ENCODE data around the gene SNX1.

Gene SNX1

DNA sequence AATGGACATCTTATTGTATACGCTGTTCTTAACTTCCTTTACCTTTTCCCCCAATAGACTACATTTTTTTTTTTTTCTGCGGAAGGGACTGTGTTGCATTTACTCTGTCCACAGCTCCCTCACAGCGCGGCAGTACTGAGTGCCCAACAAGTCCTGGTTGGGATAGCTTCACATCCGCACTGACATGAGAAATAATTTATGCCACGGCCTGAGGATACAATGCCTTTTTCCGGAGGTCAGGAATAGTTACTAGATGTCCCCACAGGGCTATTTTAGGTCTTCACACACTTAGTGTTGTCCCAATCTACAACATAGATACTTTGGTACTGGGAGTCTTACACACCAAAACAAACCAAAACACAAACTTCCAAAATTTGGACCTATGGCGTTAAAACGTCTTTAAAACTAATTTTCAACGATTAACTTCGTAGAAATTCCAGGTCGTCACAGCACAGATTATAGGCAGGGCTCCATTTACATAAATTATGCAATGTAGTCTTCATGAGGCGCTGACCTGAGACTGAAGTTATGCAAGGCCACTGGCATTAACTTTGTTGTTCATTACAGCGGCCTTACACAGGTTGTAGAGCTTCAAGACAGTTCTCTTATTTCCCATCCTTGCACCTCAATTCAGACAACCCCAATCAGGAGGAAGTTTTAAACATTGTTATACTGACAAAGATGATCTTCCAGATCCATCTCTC lies 68.0 kb downstream of the SNX1 start:
- H3K4me3 ChIP-seq (ENCODE audit: low read depth, low read length): peak overlapping the region; percentile 43
- H3K9me3 ChIP-seq (ENCODE audit: control insufficient read depth, insufficient read depth, low read length): no peaks in the 10 kb centered on the region
- H3K27me3 ChIP-seq (ENCODE audit: control insufficient read depth, insufficient read depth, low read length): no peaks in the 10 kb centered on the region
- H3K9ac ChIP-seq (ENCODE audit: low read depth, low read length): peak overlapping the region; percentile 0
- H3K4me1 ChIP-seq (ENCODE audit: control insufficient read depth, insufficient read depth, low read length): peaks cover 11% of the 10 kb centered on the region
- H3K36me3 ChIP-seq (ENCODE audit: control insufficient read depth, insufficient read depth, low read length): peaks cover 13% of the 10 kb centered on the region

DNA sequence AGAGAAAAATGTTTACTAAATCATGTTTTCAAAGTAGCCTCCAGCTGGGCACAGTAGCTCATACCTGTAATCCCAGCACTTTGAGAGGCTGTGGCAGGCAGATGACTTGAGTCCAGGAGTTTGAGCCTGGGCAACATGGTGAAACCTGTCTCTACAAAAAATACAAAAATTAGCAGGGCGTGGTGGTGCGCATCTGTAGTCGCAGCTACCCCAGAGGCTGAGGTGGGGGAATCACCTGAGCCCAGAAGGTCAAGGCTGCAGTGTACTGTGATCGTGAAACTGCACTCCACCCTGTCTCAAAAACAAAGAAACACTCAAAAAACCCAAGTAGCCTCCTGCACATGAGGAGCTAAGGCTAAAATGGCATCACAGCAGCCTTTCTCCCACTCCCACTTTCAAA lies 68.7 kb downstream of the SNX1 start:
- no peaks in the 10 kb centered on the region for H3K9me3 ChIP-seq (ENCODE audit: control insufficient read depth, insufficient read depth, low read length)
- peaks cover 8% of the 10 kb centered on the region for H3K36me3 ChIP-seq (ENCODE audit: control insufficient read depth, insufficient read depth, low read length)
- no peak overlapping the region for H3K4me3 ChIP-seq (ENCODE audit: low read depth, low read length)
- H3K27me3 ChIP-seq (ENCODE audit: control insufficient read depth, insufficient read depth, low read length): no peaks in the 10 kb centered on the region
- no peak overlapping the region for H3K9ac ChIP-seq (ENCODE audit: low read depth, low read length)
- H3K4me1 ChIP-seq (ENCODE audit: control insufficient read depth, insufficient read depth, low read length): peaks cover 11% of the 10 kb centered on the region

DNA sequence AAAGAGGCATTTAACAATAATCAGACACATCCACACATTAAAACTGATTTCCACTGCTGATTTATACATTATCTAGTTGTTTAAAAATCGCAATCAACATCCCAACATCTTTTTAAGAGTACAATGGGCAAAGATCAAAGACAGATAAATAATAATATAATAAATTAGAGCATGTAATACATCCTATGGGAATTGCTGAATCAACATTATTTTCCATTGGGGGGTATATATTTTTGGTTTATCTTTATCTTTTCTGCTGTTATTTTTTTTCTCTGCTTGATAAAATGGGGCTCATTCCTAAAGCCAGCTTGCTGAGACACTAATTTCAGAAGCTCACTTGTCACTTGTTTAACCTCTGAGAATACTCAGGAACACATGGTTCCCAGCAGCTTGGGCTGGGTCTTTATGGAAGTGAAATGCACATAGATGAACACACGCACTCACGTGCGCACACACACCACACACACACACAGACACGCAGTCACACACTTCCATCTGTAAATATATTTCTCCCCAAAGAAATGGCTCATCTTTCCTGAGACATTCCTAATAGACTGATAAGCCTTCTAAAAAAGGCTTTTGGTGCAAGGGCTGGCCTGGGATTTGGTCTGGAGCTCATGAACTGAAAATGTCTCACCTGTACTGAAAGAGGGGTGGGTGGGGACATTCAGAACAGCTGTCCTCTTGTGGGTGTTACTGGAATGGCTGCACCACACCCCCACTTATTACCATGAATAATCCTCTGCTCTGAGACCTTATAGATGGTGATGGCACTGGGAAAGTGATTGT lies 70.5 kb downstream of the SNX1 start:
- Histone ChIP-seq H3K9ac (ENCODE audit: low read depth, low read length) (no peak overlapping the region), H3K9me3 (ENCODE audit: control insufficient read depth, insufficient read depth, low read length) (no peaks in the 10 kb centered on the region), H3K4me1 (ENCODE audit: control insufficient read depth, insufficient read depth, low read length) (peaks cover 11% of the 10 kb centered on the region), H3K27me3 (ENCODE audit: control insufficient read depth, insufficient read depth, low read length) (no peaks in the 10 kb centered on the region), H3K36me3 (ENCODE audit: control insufficient read depth, insufficient read depth, low read length) (peaks cover 2% of the 10 kb centered on the region), H3K4me3 (ENCODE audit: low read depth, low read length) (no peak overlapping the region)

DNA sequence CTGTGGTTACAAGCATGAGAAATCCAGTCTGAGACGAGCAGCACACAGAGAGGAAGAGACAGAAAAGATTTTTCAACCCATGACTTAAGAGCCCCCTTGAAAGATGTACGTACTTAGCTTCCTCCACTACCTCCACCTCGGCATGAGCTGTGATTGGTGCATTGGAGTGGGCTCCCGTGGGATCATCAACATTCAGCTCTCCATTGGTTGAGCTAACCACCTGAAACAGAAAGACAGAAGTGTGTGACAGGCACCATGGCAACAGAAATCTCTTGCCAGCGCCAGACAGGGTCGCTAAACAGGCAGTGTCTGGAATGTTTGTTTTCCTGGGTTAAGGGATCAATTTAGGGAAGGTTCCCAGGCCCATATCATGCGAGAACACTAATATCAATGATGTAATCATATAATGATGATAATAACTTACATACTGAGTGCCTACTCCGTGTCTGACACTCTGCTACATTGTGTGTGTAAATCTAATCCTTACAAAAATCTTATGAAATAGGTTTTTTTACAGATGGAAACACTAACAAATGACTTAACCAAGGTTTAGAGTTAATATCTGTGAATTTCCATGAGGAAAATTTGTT lies 84.5 kb downstream of the SNX1 start:
- Histone ChIP-seq H3K9ac (ENCODE audit: low read depth, low read length) (no peak overlapping the region), H3K27me3 (ENCODE audit: control insufficient read depth, insufficient read depth, low read length) (no peaks in the 10 kb centered on the region), H3K9me3 (ENCODE audit: control insufficient read depth, insufficient read depth, low read length) (no peaks in the 10 kb centered on the region), H3K36me3 (ENCODE audit: control insufficient read depth, insufficient read depth, low read length) (peaks cover 3% of the 10 kb centered on the region), H3K4me1 (ENCODE audit: control insufficient read depth, insufficient read depth, low read length) (no peaks in the 10 kb centered on the region), H3K4me3 (ENCODE audit: low read depth, low read length) (no peak overlapping the region)

DNA sequence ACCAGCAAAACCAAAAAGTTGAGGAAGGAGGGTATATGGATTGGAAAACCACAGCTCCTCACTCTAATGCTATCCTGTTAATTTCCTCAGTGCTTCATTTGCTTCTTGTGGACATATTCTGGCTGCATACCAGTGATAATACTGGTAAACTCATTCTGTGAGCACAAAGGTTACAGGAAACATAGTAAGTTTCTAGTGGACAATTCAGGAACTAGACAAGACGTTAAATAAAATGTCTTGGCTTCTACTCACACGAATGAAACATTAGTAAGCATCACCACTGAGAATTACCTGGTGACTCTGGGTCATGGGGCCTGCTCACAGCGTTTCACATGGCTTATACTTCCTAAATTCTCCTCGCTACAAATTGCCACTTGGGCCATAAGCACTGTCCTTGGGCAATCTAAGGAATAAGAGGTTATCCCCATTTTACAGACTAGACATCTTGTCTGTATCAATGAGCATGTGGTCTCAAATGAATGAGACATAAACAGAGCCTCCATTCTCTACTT lies 87.1 kb downstream of the SNX1 start:
- H3K9me3 ChIP-seq (ENCODE audit: control insufficient read depth, insufficient read depth, low read length): no peaks in the 10 kb centered on the region
- H3K27me3 ChIP-seq (ENCODE audit: control insufficient read depth, insufficient read depth, low read length): no peaks in the 10 kb centered on the region
- no peaks in the 10 kb centered on the region for H3K4me1 ChIP-seq (ENCODE audit: control insufficient read depth, insufficient read depth, low read length)
- H3K4me3 ChIP-seq (ENCODE audit: low read depth, low read length): no peak overlapping the region
- H3K36me3 ChIP-seq (ENCODE audit: control insufficient read depth, insufficient read depth, low read length): no peaks in the 10 kb centered on the region
- H3K9ac ChIP-seq (ENCODE audit: low read depth, low read length): no peak overlapping the region

DNA sequence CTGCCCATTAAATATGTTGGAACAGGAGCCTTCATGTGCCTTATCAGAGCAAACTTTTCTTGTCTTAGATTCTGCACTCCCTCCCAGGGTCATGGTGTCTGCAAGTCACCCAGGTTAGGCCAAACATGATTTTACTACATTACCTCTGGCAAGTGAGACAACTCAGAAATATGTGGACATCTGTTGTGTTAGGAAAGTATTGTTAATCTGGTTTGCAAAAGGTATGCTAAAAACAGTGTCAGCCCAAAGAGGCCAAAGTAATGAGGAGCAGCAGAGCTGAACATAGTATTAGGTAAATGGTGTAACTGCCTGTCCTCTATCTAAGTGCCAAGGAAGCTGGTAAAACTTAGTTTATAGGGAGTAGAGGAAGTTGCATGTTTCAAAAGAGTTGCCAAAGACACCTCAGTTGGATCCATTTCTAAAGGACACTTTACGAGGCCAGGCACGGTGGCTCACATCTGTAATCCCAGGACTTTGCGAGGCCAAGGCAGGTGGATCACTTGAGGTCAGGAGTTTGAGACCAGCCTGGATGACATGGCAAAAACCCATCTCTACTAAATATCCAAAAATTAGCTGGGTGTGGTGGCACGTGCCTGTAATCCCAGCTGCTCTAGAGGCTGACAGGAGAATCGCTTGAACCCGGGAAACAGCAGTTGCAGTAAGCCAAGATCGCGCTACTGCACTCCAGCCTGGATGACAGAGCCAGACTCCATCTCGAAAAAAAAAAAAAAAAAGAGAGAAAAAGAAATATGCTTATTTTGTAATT lies 89.5 kb downstream of the SNX1 start:
- H3K4me1 ChIP-seq (ENCODE audit: control insufficient read depth, insufficient read depth, low read length): no peaks in the 10 kb centered on the region
- H3K36me3 ChIP-seq (ENCODE audit: control insufficient read depth, insufficient read depth, low read length): no peaks in the 10 kb centered on the region
- no peaks in the 10 kb centered on the region for H3K9me3 ChIP-seq (ENCODE audit: control insufficient read depth, insufficient read depth, low read length)
- H3K4me3 ChIP-seq (ENCODE audit: low read depth, low read length): no peak overlapping the region
- H3K9ac ChIP-seq (ENCODE audit: low read depth, low read length): no peak overlapping the region
- no peaks in the 10 kb centered on the region for H3K27me3 ChIP-seq (ENCODE audit: control insufficient read depth, insufficient read depth, low read length)

DNA sequence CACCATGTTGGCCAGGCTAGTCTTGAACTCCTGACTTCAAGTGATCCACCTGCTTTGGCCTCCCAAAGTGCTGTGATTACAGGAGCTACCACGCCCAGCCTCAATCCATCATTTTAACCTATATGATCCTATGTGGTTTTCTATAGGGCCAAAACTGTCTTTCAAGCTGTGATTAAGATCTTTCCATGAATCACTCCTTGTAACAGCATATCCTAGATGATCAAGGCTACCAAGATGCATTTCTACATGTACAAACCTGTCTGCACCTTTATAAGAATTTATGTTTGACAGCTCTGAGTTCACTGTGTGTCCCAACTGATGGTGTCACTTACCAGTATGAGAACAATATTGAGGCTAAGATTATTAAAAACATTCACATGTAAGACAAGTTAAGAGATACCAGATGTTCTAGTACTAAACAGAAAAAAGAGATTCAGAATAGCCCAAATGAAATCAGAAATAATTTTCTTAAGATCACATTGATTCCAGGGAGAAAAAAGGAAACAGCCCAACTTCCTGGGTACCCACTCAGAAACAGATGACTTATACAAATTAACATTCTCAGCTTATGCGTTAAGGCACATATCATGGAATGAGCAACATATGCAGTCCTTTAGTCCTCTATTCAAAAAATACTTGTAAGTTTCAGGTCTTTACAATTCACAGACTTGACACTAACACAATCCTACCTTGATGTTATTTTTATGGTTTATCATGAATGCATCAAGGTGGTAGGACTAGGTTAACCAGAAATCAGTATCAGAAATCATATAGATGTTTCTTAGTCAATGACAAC lies 91.8 kb downstream of the SNX1 start:
- Histone ChIP-seq H3K36me3 (ENCODE audit: control insufficient read depth, insufficient read depth, low read length) (no peaks in the 10 kb centered on the region), H3K9ac (ENCODE audit: low read depth, low read length) (no peak overlapping the region), H3K9me3 (ENCODE audit: control insufficient read depth, insufficient read depth, low read length) (no peaks in the 10 kb centered on the region), H3K27me3 (ENCODE audit: control insufficient read depth, insufficient read depth, low read length) (no peaks in the 10 kb centered on the region), H3K4me1 (ENCODE audit: control insufficient read depth, insufficient read depth, low read length) (no peaks in the 10 kb centered on the region), H3K4me3 (ENCODE audit: low read depth, low read length) (no peak overlapping the region)
